Colonic mucosa (tissue), 4 donors: ENCODE measurements around the gene FRY. TPM values are rescaled to one million over a fixed set of nuclear protein-coding genes. Genes with fewer than 3 reads are reported as not detected.

Experiments
- DNase-seq: peaks from one replicate; pipeline ENCODE4 v3.0.0-alpha.2; 2020
- H3K27ac ChIP-seq: fragments of 200-600 bp; one replicate; pipeline ENCODE4 v1.8.0; 2021
- H3K27me3 ChIP-seq: fragments of 200-600 bp; one replicate; pipeline ENCODE4 v1.8.0; 2021
- H3K36me3 ChIP-seq: fragments of 200-600 bp; one replicate; pipeline ENCODE4 v1.8.0; 2021
- H3K4me1 ChIP-seq: fragments of 200-600 bp; one replicate; pipeline ENCODE4 v1.8.0; 2021; ENCODE audit warnings: mild to moderate bottlenecking
- H3K4me3 ChIP-seq: fragments of 200-600 bp; one replicate; pipeline ENCODE4 v1.8.0; 2021
- H3K9ac ChIP-seq, 2 donors: one replicate each; pipeline ENCODE4 v1.7.0; 2013; ENCODE audit warnings: control low read depth in 2 of 2, low read depth in 2 of 2, low read length in 2 of 2
- H3K9me3 ChIP-seq: fragments of 200-600 bp; one replicate; pipeline ENCODE4 v1.8.0; 2021
- intact Hi-C: fragments of 100-400 bp; cut with DNase I; formaldehyde crosslinking; loops from one replicate; pipeline ENCODE4 v1.14.1; 2022
- total RNA-seq, 2 donors: library from RNA; stranded (reverse); fragmentation: NEBNext Ultra II Directional in 1 of 2; extraction: Animal tissue kit (Norgen Biotek cat#: 25700) in 1 of 2; gene quantifications; one replicate each; pipeline ENCODE4 v1.2.1, GENCODE V29; 2021
- TF ChIP-seq, protein P1 (sequence below): fragments of 200-600 bp; IDR thresholded peaks from one replicate; pipeline ENCODE4 v1.8.0; 2022; ENCODE audit warnings: antibody characterized with exemption, mild to moderate bottlenecking
- donor health status: healthy.
- donor health status: DM: no; HTN: no; CAD: no.
- donor health status: DM: no; HTN: no; CAD: no.

The FRY gene
- total RNA-seq, 2 donors from 2014 or later, result 7.0 to 19.9 TPM

DNA sequence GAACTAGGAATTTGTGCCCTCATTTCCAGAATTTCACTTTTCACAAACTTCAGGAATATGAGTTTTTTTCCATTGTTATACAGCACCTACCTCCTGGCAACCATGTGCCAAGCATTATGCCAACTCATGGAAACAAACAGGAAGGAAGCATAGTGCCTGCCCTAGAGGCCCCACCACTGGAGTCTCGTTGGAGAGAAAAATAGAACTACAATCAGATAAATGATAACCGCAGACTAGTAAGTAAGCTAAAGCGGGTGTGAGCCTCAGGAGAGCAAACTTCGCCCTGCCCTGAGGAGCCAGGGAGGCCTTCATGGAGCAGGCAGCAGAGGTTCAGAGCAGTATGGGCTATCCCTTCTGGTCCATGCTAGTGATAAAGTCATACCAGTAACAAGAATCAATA is 75.9 kb downstream of the FRY start:
- H3K9ac ChIP-seq, result no peak overlapping the region
- no peak for DNase-seq
- H3K4me1 ChIP-seq, result no peaks in the 10 kb centered on the region
- intact Hi-C loops, result no loop called here
- H3K9me3 ChIP-seq, result no peaks in the 10 kb centered on the region
- TF ChIP-seq, protein P1, sequence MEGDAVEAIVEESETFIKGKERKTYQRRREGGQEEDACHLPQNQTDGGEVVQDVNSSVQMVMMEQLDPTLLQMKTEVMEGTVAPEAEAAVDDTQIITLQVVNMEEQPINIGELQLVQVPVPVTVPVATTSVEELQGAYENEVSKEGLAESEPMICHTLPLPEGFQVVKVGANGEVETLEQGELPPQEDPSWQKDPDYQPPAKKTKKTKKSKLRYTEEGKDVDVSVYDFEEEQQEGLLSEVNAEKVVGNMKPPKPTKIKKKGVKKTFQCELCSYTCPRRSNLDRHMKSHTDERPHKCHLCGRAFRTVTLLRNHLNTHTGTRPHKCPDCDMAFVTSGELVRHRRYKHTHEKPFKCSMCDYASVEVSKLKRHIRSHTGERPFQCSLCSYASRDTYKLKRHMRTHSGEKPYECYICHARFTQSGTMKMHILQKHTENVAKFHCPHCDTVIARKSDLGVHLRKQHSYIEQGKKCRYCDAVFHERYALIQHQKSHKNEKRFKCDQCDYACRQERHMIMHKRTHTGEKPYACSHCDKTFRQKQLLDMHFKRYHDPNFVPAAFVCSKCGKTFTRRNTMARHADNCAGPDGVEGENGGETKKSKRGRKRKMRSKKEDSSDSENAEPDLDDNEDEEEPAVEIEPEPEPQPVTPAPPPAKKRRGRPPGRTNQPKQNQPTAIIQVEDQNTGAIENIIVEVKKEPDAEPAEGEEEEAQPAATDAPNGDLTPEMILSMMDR, result no peak
- H3K27me3 ChIP-seq, result no peaks in the 10 kb centered on the region
- no peak overlapping the region for H3K4me3 ChIP-seq
- no peak overlapping the region for H3K27ac ChIP-seq
- no peaks in the 10 kb centered on the region for H3K36me3 ChIP-seq

DNA sequence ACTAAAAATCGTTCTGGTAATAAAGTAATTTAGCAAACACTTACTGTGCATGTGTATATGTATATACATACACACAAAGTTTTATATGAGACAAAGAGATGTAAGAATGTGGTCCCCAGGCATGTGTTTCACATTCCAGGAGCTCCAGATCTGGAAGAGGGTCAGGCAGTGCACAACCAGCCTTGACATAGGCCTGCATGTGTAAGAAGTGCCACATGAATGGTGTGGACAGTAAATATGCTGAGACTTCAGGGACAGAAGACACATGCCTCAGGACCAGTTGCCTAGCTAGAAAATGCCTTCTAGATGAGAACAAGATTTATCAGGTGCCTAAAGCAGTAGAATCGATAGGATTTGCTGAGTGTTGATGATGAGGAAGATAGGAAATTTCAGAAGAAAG is 76.4 kb downstream of the FRY start:
- Histone ChIP-seq H3K4me1 (no peaks in the 10 kb centered on the region), H3K9ac (no peak overlapping the region), H3K27ac (no peak overlapping the region), H3K9me3 (no peaks in the 10 kb centered on the region), H3K27me3 (no peaks in the 10 kb centered on the region), H3K36me3 (no peaks in the 10 kb centered on the region), H3K4me3 (no peak overlapping the region)
- TF ChIP-seq, protein P1, result no peak
- intact Hi-C loops, result no loop called here
- no peak for DNase-seq

DNA sequence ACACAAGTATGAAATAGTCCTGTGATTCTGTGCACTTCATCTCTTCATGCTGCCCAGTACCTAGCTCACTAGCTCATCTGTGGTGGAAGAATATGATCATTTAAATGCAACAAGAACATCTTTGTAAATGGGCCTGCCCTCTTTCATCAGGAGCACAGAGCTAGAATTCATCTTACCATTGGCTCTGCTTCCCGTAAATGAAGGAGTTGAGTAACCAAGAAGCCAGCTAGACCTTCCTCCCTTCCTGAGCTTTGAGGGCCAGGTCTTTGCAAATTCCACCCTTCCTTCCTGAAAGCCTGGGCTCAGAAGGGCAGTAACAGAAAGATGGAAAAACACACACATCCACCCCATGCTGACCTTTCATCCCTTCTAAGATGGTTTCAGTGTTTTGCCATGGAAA is 82.0 kb downstream of the FRY start:
- no peak for DNase-seq
- no peaks in the 10 kb centered on the region for H3K4me1 ChIP-seq
- H3K27ac ChIP-seq, result no peak overlapping the region
- no peaks in the 10 kb centered on the region for H3K27me3 ChIP-seq
- H3K9ac ChIP-seq, result no peak overlapping the region
- intact Hi-C loops, result no loop called here
- H3K4me3 ChIP-seq, result no peak overlapping the region
- no peaks in the 10 kb centered on the region for H3K9me3 ChIP-seq
- TF ChIP-seq, protein P1, result no peak
- H3K36me3 ChIP-seq, result no peaks in the 10 kb centered on the region

DNA sequence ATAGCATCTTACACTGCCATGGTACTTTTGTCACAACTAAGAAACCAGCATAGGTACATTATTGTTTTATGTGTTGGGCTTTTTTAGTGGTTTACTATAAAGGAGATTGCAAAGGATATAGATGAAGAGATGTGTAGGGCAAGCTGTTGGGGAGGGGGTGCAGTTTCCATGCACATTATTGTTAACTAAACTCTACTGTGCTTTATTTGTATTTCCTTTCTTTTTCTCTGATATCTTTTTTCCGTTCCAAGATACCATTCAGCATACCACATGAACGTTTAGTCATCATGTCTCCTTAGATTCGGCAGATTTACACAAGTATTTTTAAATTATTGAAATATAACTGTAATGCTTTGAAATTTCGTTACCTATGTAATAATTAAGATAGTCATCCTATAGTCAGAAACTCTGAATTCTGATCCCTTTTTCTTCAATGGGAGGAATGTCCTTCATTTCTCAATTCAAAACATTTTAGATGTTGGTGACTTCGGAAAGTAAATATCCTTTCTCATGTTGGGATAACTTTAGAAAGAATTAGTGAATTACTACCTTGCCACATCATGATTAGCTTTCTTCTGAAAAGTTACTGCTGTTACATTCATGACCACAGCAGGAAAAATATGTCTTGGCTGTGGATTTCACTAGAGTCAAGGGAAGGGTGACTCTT is 82.8 kb downstream of the FRY start:
- Histone ChIP-seq H3K9ac (no peak overlapping the region), H3K9me3 (no peaks in the 10 kb centered on the region), H3K27ac (no peak overlapping the region), H3K27me3 (no peaks in the 10 kb centered on the region), H3K4me3 (no peak overlapping the region), H3K4me1 (no peaks in the 10 kb centered on the region), H3K36me3 (no peaks in the 10 kb centered on the region)
- TF ChIP-seq, protein P1, result no peak
- intact Hi-C loops, result no loop called here
- DNase-seq, result no peak

DNA sequence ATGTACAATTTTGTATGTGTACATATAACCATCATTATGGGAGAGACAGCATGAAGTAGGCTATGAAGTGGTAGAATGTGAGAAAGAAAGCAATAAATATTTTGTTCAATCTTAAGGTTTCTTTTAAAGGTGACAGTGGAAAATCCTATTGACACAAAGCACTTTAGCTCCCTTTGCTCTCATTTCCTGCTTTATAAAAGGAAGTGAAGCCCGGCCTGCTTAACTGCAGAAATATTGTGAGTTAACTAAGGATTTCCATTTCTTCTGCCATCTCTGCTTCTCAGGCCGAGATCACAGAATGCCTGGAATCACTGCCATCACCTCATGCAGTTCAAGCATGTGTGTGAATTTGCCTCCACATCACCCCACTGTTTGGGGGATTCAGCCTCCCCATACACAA is 83.5 kb downstream of the FRY start:
- H3K4me1 ChIP-seq, result no peaks in the 10 kb centered on the region
- TF ChIP-seq, protein P1, result no peak
- H3K9me3 ChIP-seq, result no peaks in the 10 kb centered on the region
- H3K9ac ChIP-seq, result no peak overlapping the region
- H3K27me3 ChIP-seq, result no peaks in the 10 kb centered on the region
- no peaks in the 10 kb centered on the region for H3K36me3 ChIP-seq
- intact Hi-C loops, result no loop called here
- H3K27ac ChIP-seq, result no peak overlapping the region
- no peak for DNase-seq
- no peak overlapping the region for H3K4me3 ChIP-seq
